ENCODE data around the gene CLUH.

The CLUH gene

DNA sequence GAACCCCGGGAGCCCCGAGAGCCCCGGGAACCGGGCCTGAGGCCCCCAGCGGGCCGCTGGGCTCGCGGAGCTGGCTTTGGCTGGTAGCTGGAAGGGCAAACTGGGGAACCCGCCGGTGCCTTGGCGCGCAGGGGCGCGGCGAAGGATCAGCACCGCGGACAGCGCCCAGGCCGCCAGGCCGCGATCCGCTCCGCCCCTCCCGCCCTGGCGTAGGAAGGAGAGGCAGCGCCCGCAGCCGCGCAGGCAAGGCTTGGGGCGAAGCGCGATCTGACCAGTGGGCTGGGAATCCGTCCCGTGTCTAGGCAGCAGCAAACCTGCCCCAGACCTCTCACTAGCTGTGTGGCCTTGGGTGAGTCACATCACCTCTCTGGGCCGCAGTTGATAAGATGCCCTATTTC, 38.2 kb upstream of the CLUH start (continued):
- no peak for TF ChIP-seq ZNF175 (tag by site-specific recombination; IDR thresholded peaks at IDR 0.05)
- no peak for TF ChIP-seq ZNF169 (tag by site-specific recombination; IDR thresholded peaks at IDR 0.05)
- no peak for TF ChIP-seq ZEB2 (tag by site-specific recombination; IDR thresholded peaks at IDR 0.05)
- no peak for TF ChIP-seq ZNF555 (tag by site-specific recombination; conservative IDR thresholded peaks at IDR 0.05)
- no peak for TF ChIP-seq ZNF404 (tag by site-specific recombination; IDR thresholded peaks at IDR 0.05)
- TF ChIP-seq SALL2 (tag by site-specific recombination; IDR thresholded peaks at IDR 0.05; ENCODE audit: borderline replicate concordance), result no peak
- TF ChIP-seq, protein P1, sequence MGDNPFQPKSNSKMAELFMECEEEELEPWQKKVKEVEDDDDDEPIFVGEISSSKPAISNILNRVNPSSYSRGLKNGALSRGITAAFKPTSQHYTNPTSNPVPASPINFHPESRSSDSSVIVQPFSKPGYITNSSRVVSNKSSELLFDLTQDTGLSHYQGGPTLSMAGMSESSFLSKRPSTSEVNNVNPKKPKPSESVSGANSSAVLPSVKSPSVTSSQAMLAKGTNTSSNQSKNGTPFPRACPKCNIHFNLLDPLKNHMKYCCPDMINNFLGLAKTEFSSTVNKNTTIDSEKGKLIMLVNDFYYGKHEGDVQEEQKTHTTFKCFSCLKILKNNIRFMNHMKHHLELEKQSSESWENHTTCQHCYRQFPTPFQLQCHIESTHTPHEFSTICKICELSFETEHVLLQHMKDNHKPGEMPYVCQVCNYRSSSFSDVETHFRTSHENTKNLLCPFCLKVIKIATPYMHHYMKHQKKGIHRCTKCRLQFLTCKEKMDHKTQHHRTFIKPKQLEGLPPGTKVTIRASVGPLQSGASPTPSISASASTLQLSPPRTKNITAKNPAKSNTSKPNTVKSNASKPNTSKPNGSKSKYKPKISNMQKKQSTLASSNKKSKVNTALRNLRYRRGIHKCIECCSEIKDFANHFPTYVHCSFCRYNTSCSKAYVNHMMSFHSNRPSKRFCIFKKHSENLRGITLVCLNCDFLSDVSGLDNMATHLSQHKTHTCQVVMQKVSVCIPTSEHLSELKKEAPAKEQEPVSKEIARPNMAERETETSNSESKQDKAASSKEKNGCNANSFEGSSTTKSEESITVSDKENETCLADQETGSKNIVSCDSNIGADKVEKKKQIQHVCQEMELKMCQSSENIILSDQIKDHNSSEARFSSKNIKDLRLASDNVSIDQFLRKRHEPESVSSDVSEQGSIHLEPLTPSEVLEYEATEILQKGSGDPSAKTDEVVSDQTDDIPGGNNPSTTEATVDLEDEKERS (tag by site-specific recombination; IDR thresholded peaks at IDR 0.05), result no peak
- TF ChIP-seq, protein P2, sequence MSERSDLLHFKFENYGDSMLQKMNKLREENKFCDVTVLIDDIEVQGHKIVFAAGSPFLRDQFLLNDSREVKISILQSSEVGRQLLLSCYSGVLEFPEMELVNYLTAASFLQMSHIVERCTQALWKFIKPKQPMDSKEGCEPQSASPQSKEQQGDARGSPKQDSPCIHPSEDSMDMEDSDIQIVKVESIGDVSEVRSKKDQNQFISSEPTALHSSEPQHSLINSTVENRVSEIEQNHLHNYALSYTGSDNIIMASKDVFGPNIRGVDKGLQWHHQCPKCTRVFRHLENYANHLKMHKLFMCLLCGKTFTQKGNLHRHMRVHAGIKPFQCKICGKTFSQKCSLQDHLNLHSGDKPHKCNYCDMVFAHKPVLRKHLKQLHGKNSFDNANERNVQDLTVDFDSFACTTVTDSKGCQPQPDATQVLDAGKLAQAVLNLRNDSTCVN (tag by site-specific recombination; optimal IDR thresholded peaks at IDR 0.05), result peak; percentile 78
- TF ChIP-seq SP2 (tag by site-specific recombination; IDR thresholded peaks at IDR 0.05), result peak; percentile 46
- no peak for TF ChIP-seq ZXDB (tag by site-specific recombination; IDR thresholded peaks at IDR 0.05)
- no peak for TF ChIP-seq ZNF830 (tag by site-specific recombination; IDR thresholded peaks at IDR 0.05; ENCODE audit: low read depth)
- TF ChIP-seq FEZF1 (tag by site-specific recombination; IDR thresholded peaks at IDR 0.05), result no peak
- TF ChIP-seq KLF9 (tag by site-specific recombination; IDR thresholded peaks at IDR 0.05; ENCODE audit: low read depth), result peak; percentile 84
- TF ChIP-seq, protein P3, sequence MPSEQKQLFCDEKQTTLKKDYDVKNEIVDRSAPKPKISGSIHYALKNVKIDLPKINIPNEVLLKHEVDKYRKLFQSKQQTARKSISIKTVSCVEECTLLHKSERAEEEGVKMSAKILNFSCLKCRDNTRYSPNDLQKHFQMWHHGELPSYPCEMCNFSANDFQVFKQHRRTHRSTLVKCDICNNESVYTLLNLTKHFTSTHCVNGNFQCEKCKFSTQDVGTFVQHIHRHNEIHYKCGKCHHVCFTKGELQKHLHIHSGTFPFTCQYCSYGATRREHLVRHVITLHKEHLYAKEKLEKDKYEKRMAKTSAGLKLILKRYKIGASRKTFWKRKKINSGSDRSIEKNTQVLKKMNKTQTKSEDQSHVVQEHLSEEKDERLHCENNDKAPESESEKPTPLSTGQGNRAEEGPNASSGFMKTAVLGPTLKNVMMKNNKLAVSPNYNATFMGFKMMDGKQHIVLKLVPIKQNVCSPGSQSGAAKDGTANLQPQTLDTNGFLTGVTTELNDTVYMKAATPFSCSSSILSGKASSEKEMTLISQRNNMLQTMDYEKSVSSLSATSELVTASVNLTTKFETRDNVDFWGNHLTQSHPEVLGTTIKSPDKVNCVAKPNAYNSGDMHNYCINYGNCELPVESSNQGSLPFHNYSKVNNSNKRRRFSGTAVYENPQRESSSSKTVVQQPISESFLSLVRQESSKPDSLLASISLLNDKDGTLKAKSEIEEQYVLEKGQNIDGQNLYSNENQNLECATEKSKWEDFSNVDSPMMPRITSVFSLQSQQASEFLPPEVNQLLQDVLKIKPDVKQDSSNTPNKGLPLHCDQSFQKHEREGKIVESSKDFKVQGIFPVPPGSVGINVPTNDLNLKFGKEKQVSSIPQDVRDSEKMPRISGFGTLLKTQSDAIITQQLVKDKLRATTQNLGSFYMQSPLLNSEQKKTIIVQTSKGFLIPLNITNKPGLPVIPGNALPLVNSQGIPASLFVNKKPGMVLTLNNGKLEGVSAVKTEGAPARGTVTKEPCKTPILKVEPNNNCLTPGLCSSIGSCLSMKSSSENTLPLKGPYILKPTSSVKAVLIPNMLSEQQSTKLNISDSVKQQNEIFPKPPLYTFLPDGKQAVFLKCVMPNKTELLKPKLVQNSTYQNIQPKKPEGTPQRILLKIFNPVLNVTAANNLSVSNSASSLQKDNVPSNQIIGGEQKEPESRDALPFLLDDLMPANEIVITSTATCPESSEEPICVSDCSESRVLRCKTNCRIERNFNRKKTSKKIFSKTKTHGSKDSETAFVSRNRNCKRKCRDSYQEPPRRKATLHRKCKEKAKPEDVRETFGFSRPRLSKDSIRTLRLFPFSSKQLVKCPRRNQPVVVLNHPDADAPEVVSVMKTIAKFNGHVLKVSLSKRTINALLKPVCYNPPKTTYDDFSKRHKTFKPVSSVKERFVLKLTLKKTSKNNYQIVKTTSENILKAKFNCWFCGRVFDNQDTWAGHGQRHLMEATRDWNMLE (tag by site-specific recombination; conservative IDR thresholded peaks at IDR 0.05; ENCODE audit: low read depth), result no peak
- no peak for TF ChIP-seq ZNF423 (tag by site-specific recombination; IDR thresholded peaks at IDR 0.05)
- TF ChIP-seq, protein P4, sequence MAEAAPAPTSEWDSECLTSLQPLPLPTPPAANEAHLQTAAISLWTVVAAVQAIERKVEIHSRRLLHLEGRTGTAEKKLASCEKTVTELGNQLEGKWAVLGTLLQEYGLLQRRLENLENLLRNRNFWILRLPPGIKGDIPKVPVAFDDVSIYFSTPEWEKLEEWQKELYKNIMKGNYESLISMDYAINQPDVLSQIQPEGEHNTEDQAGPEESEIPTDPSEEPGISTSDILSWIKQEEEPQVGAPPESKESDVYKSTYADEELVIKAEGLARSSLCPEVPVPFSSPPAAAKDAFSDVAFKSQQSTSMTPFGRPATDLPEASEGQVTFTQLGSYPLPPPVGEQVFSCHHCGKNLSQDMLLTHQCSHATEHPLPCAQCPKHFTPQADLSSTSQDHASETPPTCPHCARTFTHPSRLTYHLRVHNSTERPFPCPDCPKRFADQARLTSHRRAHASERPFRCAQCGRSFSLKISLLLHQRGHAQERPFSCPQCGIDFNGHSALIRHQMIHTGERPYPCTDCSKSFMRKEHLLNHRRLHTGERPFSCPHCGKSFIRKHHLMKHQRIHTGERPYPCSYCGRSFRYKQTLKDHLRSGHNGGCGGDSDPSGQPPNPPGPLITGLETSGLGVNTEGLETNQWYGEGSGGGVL (tag by site-specific recombination; IDR thresholded peaks at IDR 0.05), result no peak; the same call in 1 of the 2 replicates
- no peak for TF ChIP-seq YY1 (tag by site-specific recombination; IDR thresholded peaks at IDR 0.05)
- TF ChIP-seq, protein P5, sequence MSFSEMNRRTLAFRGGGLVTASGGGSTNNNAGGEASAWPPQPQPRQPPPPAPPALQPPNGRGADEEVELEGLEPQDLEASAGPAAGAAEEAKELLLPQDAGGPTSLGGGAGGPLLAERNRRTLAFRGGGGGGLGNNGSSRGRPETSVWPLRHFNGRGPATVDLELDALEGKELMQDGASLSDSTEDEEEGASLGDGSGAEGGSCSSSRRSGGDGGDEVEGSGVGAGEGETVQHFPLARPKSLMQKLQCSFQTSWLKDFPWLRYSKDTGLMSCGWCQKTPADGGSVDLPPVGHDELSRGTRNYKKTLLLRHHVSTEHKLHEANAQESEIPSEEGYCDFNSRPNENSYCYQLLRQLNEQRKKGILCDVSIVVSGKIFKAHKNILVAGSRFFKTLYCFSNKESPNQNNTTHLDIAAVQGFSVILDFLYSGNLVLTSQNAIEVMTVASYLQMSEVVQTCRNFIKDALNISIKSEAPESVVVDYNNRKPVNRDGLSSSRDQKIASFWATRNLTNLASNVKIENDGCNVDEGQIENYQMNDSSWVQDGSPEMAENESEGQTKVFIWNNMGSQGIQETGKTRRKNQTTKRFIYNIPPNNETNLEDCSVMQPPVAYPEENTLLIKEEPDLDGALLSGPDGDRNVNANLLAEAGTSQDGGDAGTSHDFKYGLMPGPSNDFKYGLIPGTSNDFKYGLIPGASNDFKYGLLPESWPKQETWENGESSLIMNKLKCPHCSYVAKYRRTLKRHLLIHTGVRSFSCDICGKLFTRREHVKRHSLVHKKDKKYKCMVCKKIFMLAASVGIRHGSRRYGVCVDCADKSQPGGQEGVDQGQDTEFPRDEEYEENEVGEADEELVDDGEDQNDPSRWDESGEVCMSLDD (tag by site-specific recombination; IDR thresholded peaks at IDR 0.05), result peak; percentile 47; the same call in 1 of the 2 replicates
- 0 out of 2 replicates have a peak, but pooled peaks have one; percentile 28 for TF ChIP-seq SP7 (tag by site-specific recombination; IDR thresholded peaks at IDR 0.05)
- no peak for TF ChIP-seq ZNF623 (tag by site-specific recombination; IDR thresholded peaks at IDR 0.05)
- TF ChIP-seq ZNF76 (tag by site-specific recombination; IDR thresholded peaks at IDR 0.05; ENCODE audit: borderline replicate concordance, low read depth), result peak; percentile 48; the same call in 1 of the 2 replicates
- TF ChIP-seq, protein P6, sequence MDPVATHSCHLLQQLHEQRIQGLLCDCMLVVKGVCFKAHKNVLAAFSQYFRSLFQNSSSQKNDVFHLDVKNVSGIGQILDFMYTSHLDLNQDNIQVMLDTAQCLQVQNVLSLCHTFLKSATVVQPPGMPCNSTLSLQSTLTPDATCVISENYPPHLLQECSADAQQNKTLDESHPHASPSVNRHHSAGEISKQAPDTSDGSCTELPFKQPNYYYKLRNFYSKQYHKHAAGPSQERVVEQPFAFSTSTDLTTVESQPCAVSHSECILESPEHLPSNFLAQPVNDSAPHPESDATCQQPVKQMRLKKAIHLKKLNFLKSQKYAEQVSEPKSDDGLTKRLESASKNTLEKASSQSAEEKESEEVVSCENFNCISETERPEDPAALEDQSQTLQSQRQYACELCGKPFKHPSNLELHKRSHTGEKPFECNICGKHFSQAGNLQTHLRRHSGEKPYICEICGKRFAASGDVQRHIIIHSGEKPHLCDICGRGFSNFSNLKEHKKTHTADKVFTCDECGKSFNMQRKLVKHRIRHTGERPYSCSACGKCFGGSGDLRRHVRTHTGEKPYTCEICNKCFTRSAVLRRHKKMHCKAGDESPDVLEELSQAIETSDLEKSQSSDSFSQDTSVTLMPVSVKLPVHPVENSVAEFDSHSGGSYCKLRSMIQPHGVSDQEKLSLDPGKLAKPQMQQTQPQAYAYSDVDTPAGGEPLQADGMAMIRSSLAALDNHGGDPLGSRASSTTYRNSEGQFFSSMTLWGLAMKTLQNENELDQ (tag by site-specific recombination; IDR thresholded peaks at IDR 0.05; ENCODE audit: low read depth), result no peak
